GM12878 (cell line): Measurements from ENCODE around the gene REXO1. TPM values are rescaled to one million over a fixed set of nuclear protein-coding genes. Genes with fewer than 3 reads are reported as not detected.

Experiments used
- ATAC-seq: fragments of 200-7000 bp; cut with Tn5 transposase; 3 replicates; pipeline ENCODE4 v1.9.1; 2020; ENCODE audit warnings: mild to moderate bottlenecking, moderate library complexity
- BruUV-seq: library from RNA; stranded (reverse); fragments of 400-500 nt; replicated peaks from 2 replicates; lab custom pipeline; 2021; lab: Mats Ljungman, UMichigan
- CTCF ChIA-PET: fragments of 300-600 bp; sonication (Branson Sonifier 250); formaldehyde crosslinking; extraction: SDS; loops from one replicate; lab custom pipeline; 2021; ENCODE audit warnings: inconsistent platforms; lab: Yijun Ruan, JAX
- POLR2A ChIA-PET: fragments of 350-600 bp; formaldehyde crosslinking; extraction: SDS; loops from one replicate; lab custom pipeline; 2021; ENCODE audit warnings: inconsistent platforms; lab: Charles Lee
- RAD21 ChIA-PET: fragments of 300-600 bp; sonication (Branson Sonifier 250); formaldehyde crosslinking; loops from one replicate; lab custom pipeline; 2023; ENCODE audit warnings: antibody characterized with exemption; ENCODE audit not compliant: unreplicated experiment; lab: Charles Lee
- SMC1A ChIA-PET: fragments of 300-600 bp; sonication (Branson Sonifier 250); formaldehyde crosslinking; loops from one replicate; lab custom pipeline; 2023; ENCODE audit not compliant: unreplicated experiment, uncharacterized antibody; lab: Charles Lee
- DNase-seq: peaks from one replicate; pipeline ENCODE4 v3.0.0-alpha.2; 2011; ENCODE audit warnings: low read depth, low spot score
- FAIRE-seq: peaks from 3 replicates; lab custom pipeline; 2011; peaks lifted over from hg19 to GRCh38; lab: Jason Lieb, UNC
- H2AFZ ChIP-seq: 2 replicates; pipeline ENCODE4 v1.6.0; 2011; ENCODE audit warnings: low read depth, low read length, control low read depth; ENCODE audit not compliant: control insufficient read depth
- H3K27ac ChIP-seq: 2 replicates; pipeline ENCODE4 v1.5.1; 2011; ENCODE audit warnings: control low read depth; ENCODE audit not compliant: control insufficient read depth, insufficient read depth
- H3K27me3 ChIP-seq, 2 experiments: replicated peaks in 1 of 2; 2 replicates each; pipeline versions ENCODE4 v1.6.0 to v1.6.1; 2011; ENCODE audit warnings: low read length in 1 of 2; ENCODE audit not compliant: control insufficient read depth in 2 of 2, insufficient read depth in 2 of 2
- H3K36me3 ChIP-seq, 2 experiments: 2 replicates each; pipeline ENCODE4 v1.5.1; 2011; ENCODE audit warnings: low read length in 1 of 2; ENCODE audit not compliant: control insufficient read depth in 2 of 2, insufficient read depth in 2 of 2
- H3K4me1 ChIP-seq: 2 replicates; pipeline ENCODE4 v1.6.1; 2011; ENCODE audit warnings: mild to moderate bottlenecking, low read length, moderate library complexity, mixed read lengths; ENCODE audit not compliant: control insufficient read depth, insufficient read depth
- H3K4me2 ChIP-seq: 2 replicates; pipeline ENCODE4 v1.6.0; 2011; ENCODE audit warnings: control low read depth; ENCODE audit not compliant: control insufficient read depth, insufficient read depth
- H3K4me3 ChIP-seq: fragments of 200-600 bp; sonication (generic); 2 replicates; pipeline ENCODE4 v1.5.1; 2016
- H3K79me2 ChIP-seq: 2 replicates; pipeline ENCODE4 v1.6.0; 2011; ENCODE audit warnings: low read length; ENCODE audit not compliant: control insufficient read depth, insufficient read depth
- H3K9ac ChIP-seq: 2 replicates; pipeline ENCODE4 v1.8.0; 2011; ENCODE audit warnings: low read length, control low read depth, mixed read lengths; ENCODE audit not compliant: control insufficient read depth, insufficient read depth
- H3K9me3 ChIP-seq: replicated peaks from 3 replicates; pipeline ENCODE4 v1.5.1; 2011; ENCODE audit warnings: mild to moderate bottlenecking, low read length; ENCODE audit not compliant: control insufficient read depth, insufficient read depth
- H4K20me1 ChIP-seq: 2 replicates; pipeline ENCODE4 v1.6.0; 2011; ENCODE audit not compliant: control insufficient read depth, insufficient read depth
- ELK1 ChIP-seq: IDR thresholded peaks from 2 replicates; pipeline ENCODE4 v1.6.1; 2012; ENCODE audit warnings: low read depth, low read length, improper control_type of control experiment
- EP300 ChIP-seq, 2 experiments: fragments of 150-350 bp in 1 of 2; IDR thresholded peaks; 2 replicates each; pipeline ENCODE4 v1.6.1; 2011 to 2012; ENCODE audit warnings: low read depth in 2 of 2, low read length in 2 of 2, borderline replicate concordance in 1 of 2, improper control_type of control experiment in 1 of 2, inconsistent platforms in 1 of 2; ENCODE audit not compliant: control insufficient read depth in 1 of 2
- HCFC1 ChIP-seq: fragments of 150-350 bp; IDR thresholded peaks from 2 replicates; pipeline ENCODE4 v1.6.1; 2014; ENCODE audit warnings: low read length
- IKZF1 ChIP-seq: fragments of 450-650 bp; conservative IDR thresholded peaks from 2 replicates; pipeline ENCODE4 v1.6.1; 2017; ENCODE audit warnings: antibody characterized with exemption, mild to moderate bottlenecking
- IRF3 ChIP-seq: fragments of 450-650 bp; IDR thresholded peaks from 2 replicates; pipeline ENCODE4 v1.6.1; 2014; ENCODE audit warnings: mild to moderate bottlenecking
- RCOR1 ChIP-seq: conservative IDR thresholded peaks from 2 replicates; pipeline ENCODE4 v1.6.1; 2012; ENCODE audit warnings: low read depth, low read length, improper control_type of control experiment
- ZNF207 ChIP-seq: fragments of 450-650 bp; IDR thresholded peaks from 2 replicates; pipeline ENCODE4 v1.6.1; 2014; ENCODE audit warnings: antibody characterized with exemption, mild to moderate bottlenecking, borderline replicate concordance
- ZNF24 ChIP-seq: fragments of 450-650 bp; IDR thresholded peaks from 2 replicates; pipeline ENCODE4 v1.6.1; 2017; ENCODE audit warnings: antibody characterized with exemption, mild to moderate bottlenecking
- WGBS: methylation state at CpG from one replicate; pipeline ENCODE4 v1.1.6; 2016; ENCODE audit warnings: low lambda C conversion rate; ENCODE audit not compliant: insufficient replicate concordance, insufficient coverage; ENCODE audit errors: missing lambda C conversion rate; 5-methylcytosine and 5-hydroxymethylcytosine counted together
- in situ Hi-C: fragments of 300-500 bp; cut with MboI; formaldehyde crosslinking; loops from 9 replicates; pipeline ENCODE4 v1.14.3; 2018; ENCODE audit warnings: mixed read lengths
- intact Hi-C: fragments of 100-400 bp; cut with micrococcal nuclease; formaldehyde crosslinking; loops from one replicate; pipeline ENCODE4 v1.14.2; 2022; ENCODE audit not compliant: unreplicated experiment
- polyA plus RNA-seq, 11 experiments: library from polyadenylated mRNA; depleted of rRNA in 4 of 11; unstranded in 6 of 11; stranded (reverse) in 5 of 11; fragments of >200 nt; fragmentation: Nextera tagmentation in 4 of 11; fragmentation: Illumina TruSeq in 1 of 11; extraction: Ambion mirVana in 4 of 11; extraction: Trizol in 1 of 11; gene quantifications; 1 replicate in 1 of 11; 2 replicates in 10 of 11; pipeline versions ENCODE4 v1.2.1 to v1.2.3, GENCODE V29; 2011 to 2016; ENCODE audit warnings: inconsistent platforms in 2 of 11, missing spikeins in 2 of 11, low read depth in 1 of 11
- total RNA-seq, 4 experiments: library from RNA; depleted of rRNA in 3 of 4; stranded (reverse); fragments of >200 nt in 3 of 4; fragmentation: Illumina TruSeq in 1 of 4; extraction: Trizol in 1 of 4; gene quantifications; 2 replicates each; pipeline versions ENCODE4 v1.2.1 to v1.2.3, GENCODE V29; 2013 to 2021
- TF ChIP-seq, protein P1 (sequence below): fragments of 450-650 bp; IDR thresholded peaks from 2 replicates; pipeline ENCODE4 v1.6.1; 2017; ENCODE audit warnings: mild to moderate bottlenecking, moderate library complexity

The REXO1 gene
- total and polyA plus RNA-seq, 10 of the 15 experiments (the other 5 are each of a cell fraction or from before 2014, with no cell fraction given): 0.03 to 45.2 (median 8.4) TPM

- Histone ChIP-seq H3K79me2 (no peaks in the 10 kb centered on the region), H2AFZ (no peak overlapping the region), H3K9ac (no peak overlapping the region), H3K4me3 (no peak overlapping the region)
- in situ Hi-C loops: no loop called here
- no peak for TF ChIP-seq EP300 (IDR thresholded peaks at IDR 0.05; ENCODE audit: borderline replicate concordance in 1 of 2, control insufficient read depth in 1 of 2, low read depth in 2 of 2, low read length in 2 of 2)
- no peak for TF ChIP-seq ELK1
- TF ChIP-seq IRF3: no peak
- TF ChIP-seq, all 136 proteins: peak for 0
- CTCF ChIA-PET: no interaction called here
- FAIRE-seq (no peak), ATAC-seq (no peak), DNase-seq (no peak)
- SMC1A ChIA-PET: no interaction called here
- no peaks in the 10 kb centered on the region for H3K4me1 ChIP-seq
- peaks cover 6 to 10% of the 10 kb centered on the region in 2 experiments for H3K27me3 ChIP-seq
- no TSS peak for BruUV-seq
- no peak overlapping the region for H3K27ac ChIP-seq
- POLR2A ChIA-PET: no interaction called here
- peaks cover 3% of the 10 kb centered on the region; the same call in 1 of the 3 replicates for H3K9me3 ChIP-seq
- H3K36me3 ChIP-seq: no peaks in the 10 kb centered on the region
- 31% methylated on average over 10 of the region's 10 CpGs for WGBS
- no peak overlapping the region for H3K4me2 ChIP-seq
- H4K20me1 ChIP-seq: no peaks in the 10 kb centered on the region
- RAD21 ChIA-PET: interaction anchor here (0.7 kb wide), 1 partner anchor 29 kb away, joined by 3 read pairs; no protein-coding TSS in a partner anchor
- intact Hi-C loops: no loop called here
Measured at GRCh38 chr19:1777149-1777548, 71.1 kb downstream of the REXO1 start.

DNA sequence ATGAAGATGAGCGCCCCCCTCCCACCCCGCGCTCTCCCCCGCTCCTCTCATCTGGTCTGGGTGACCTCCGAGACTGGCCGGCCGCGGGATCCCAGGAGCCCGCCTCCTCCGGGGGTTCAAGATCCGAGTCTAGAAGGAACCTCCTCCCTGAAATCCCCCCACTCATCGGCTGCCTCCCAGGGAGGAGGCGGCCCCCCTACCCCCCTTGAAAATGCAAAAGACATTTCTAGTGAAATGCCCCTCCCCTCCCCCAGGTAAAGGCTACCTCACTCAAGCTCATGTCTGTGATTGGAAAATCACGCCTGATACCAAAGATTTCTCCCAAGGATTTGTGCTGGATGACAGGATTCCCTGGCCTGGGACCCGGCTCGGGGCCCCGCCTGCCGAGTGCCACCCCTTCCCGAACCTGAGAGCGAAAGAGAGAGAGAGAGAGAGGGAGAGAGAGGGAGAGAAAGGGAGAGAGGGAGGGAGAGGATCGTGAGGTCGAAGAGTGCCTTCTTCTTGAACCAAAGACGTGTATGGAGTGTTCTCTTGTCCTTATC is 71.6 kb downstream of the REXO1 start:
- no peak for FAIRE-seq
- Histone ChIP-seq H3K9me3 (peaks cover 3% of the 10 kb centered on the region; the same call in 1 of the 3 replicates), H3K9ac (no peak overlapping the region), H3K36me3 (no peaks in the 10 kb centered on the region), H3K27me3 (peaks cover 6 to 10% of the 10 kb centered on the region in 2 experiments), H2AFZ (no peak overlapping the region), H3K27ac (no peak overlapping the region), H3K4me2 (no peak overlapping the region), H4K20me1 (no peaks in the 10 kb centered on the region), H3K4me1 (no peaks in the 10 kb centered on the region), H3K79me2 (no peaks in the 10 kb centered on the region), H3K4me3 (no peak overlapping the region)
- WGBS: 11% methylated on average over 12 of the region's 23 CpGs
- ChIA-PET SMC1A (no interaction called here), CTCF (no interaction called here), POLR2A (no interaction called here), RAD21 (no interaction called here)
- in situ Hi-C loops: no loop called here
- ATAC-seq: no peak
- intact Hi-C loops: no loop called here
- no TSS peak for BruUV-seq
- DNase-seq: no peak
- TF ChIP-seq ZNF207 (no peak), ZNF24 (no peak), RCOR1 (no peak), IRF3 (no peak), HCFC1 (no peak), IKZF1 (no peak)
- TF ChIP-seq, protein P1, sequence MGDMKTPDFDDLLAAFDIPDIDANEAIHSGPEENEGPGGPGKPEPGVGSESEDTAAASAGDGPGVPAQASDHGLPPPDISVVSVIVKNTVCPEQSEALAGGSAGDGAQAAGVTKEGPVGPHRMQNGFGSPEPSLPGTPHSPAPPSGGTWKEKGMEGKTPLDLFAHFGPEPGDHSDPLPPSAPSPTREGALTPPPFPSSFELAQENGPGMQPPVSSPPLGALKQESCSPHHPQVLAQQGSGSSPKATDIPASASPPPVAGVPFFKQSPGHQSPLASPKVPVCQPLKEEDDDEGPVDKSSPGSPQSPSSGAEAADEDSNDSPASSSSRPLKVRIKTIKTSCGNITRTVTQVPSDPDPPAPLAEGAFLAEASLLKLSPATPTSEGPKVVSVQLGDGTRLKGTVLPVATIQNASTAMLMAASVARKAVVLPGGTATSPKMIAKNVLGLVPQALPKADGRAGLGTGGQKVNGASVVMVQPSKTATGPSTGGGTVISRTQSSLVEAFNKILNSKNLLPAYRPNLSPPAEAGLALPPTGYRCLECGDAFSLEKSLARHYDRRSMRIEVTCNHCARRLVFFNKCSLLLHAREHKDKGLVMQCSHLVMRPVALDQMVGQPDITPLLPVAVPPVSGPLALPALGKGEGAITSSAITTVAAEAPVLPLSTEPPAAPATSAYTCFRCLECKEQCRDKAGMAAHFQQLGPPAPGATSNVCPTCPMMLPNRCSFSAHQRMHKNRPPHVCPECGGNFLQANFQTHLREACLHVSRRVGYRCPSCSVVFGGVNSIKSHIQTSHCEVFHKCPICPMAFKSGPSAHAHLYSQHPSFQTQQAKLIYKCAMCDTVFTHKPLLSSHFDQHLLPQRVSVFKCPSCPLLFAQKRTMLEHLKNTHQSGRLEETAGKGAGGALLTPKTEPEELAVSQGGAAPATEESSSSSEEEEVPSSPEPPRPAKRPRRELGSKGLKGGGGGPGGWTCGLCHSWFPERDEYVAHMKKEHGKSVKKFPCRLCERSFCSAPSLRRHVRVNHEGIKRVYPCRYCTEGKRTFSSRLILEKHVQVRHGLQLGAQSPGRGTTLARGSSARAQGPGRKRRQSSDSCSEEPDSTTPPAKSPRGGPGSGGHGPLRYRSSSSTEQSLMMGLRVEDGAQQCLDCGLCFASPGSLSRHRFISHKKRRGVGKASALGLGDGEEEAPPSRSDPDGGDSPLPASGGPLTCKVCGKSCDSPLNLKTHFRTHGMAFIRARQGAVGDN: no peak
